Measurements from ENCODE around the gene MYO6. TPM values are rescaled to one million over a fixed set of nuclear protein-coding genes. Genes with fewer than 3 reads are reported as not detected.

MYO6 gene
- total RNA-seq, 1 experiment from 2014 or later = 46.9 TPM

- no peaks in the 10 kb centered on the region for H3K23me2 ChIP-seq (ENCODE audit: insufficient read length, low read depth, low read length, poor library complexity, severe bottlenecking)
- no peaks in the 10 kb centered on the region for H3K9me3 ChIP-seq (ENCODE audit: control insufficient read depth, low read depth, low read length)
- no peak overlapping the region for H2AFZ ChIP-seq (ENCODE audit: low read length)
- H2BK20ac ChIP-seq (ENCODE audit: low read depth, low read length, poor library complexity, severe bottlenecking) = no peak overlapping the region
- Mint-ChIP-seq H3K27ac (peak overlapping the region in 2 of 3 experiments; percentile 86 to 90; a peak in 3 of 7 replicates), H3K4me3 (no peak overlapping the region), H3K4me1 (peaks cover 0 to 6% of the 10 kb centered on the region in 2 experiments; a peak in 1 of 4 replicates), H3K9me3 (no peaks in the 10 kb centered on the region), H3K27me3 (ENCODE audit: low read depth) (no peaks in the 10 kb centered on the region), H3K36me3 (ENCODE audit: insufficient read depth in 1 of 3, low read depth in 3 of 3) (no peaks in the 10 kb centered on the region)
- no peaks in the 10 kb centered on the region for H3K4me1 ChIP-seq (ENCODE audit: insufficient read depth, low read length)
- no peak overlapping the region for H2BK15ac ChIP-seq (ENCODE audit: low read depth, low read length)
- H2BK120ac ChIP-seq (ENCODE audit: low read depth, low read length, poor library complexity, severe bottlenecking) = no peak overlapping the region
- H3K14ac ChIP-seq (ENCODE audit: insufficient read depth, low read length) = no peak overlapping the region
- H3K79me1 ChIP-seq (ENCODE audit: insufficient read depth, low read depth, low read length, poor library complexity, severe bottlenecking) = no peaks in the 10 kb centered on the region
- H3K4me2 ChIP-seq (ENCODE audit: insufficient read depth, insufficient read length, low read length) = no peak overlapping the region
- DNase-seq = no peak
- no peak overlapping the region for H4K91ac ChIP-seq (ENCODE audit: insufficient read length, low read depth, low read length)
- no peak overlapping the region for H2AK5ac ChIP-seq (ENCODE audit: insufficient read length, low read length)
- H3K56ac ChIP-seq (ENCODE audit: insufficient read length, low read depth, low read length) = no peak overlapping the region
- H3T11ph ChIP-seq (ENCODE audit: low read length) = no peak overlapping the region
- no peaks in the 10 kb centered on the region for H3K27me3 ChIP-seq (ENCODE audit: insufficient read depth, low read length)
- WGBS (ENCODE audit: extremely low coverage, insufficient read length, low lambda C conversion rate) = no CpG with 5 or more reads among the region's 5 CpGs
- H3K27ac ChIP-seq (ENCODE audit: insufficient read length, low read depth, low read length) = no peak overlapping the region
- H3K18ac ChIP-seq (ENCODE audit: insufficient read length, low read depth, low read length) = no peak overlapping the region
- H3K79me2 ChIP-seq (ENCODE audit: insufficient read depth, low read length) = no peaks in the 10 kb centered on the region
- no peaks in the 10 kb centered on the region for H4K20me1 ChIP-seq (ENCODE audit: control insufficient read depth, insufficient read depth, insufficient read length)
- no peak overlapping the region for H3K9ac ChIP-seq (ENCODE audit: extremely low read depth, insufficient read length, low read length)
- H2BK5ac ChIP-seq (ENCODE audit: insufficient read length, low read length) = no peak overlapping the region
- H4K5ac ChIP-seq (ENCODE audit: insufficient read length, low read depth, low read length) = no peak overlapping the region
- no peak overlapping the region for H4K8ac ChIP-seq (replicated peaks; ENCODE audit: insufficient read length, low read depth, low read length)
- no peak overlapping the region for H3K23ac ChIP-seq (ENCODE audit: insufficient read length, low read depth, low read length)
- TF ChIP-seq CTCF (conservative IDR thresholded peaks at IDR 0.05) = no peak
- H2BK12ac ChIP-seq (ENCODE audit: insufficient read length, low read depth, low read length) = no peak overlapping the region
- H3K4ac ChIP-seq (ENCODE audit: low read depth, low read length) = no peak overlapping the region
These were observed 21.8 kb downstream of the MYO6 start for GRCh38 chr6:75770844-75771243.

All from H9 (cell line).